HEK293 (cell line): ENCODE data around the gene NOTCH3.

Experiments
- CTCF ChIP-seq: fragments of 450-650 bp; formaldehyde crosslinking; IDR thresholded peaks from 2 replicates; pipeline ENCODE4 v1.5.1; 2016; ENCODE audit warnings: missing biosample characterization, missing genetic modification characterization
- KLF1 ChIP-seq: fragments of 450-650 bp; formaldehyde crosslinking; IDR thresholded peaks from 2 replicates; pipeline ENCODE4 v1.5.1; 2016; ENCODE audit warnings: missing biosample characterization, missing genetic modification characterization
- YY2 ChIP-seq: fragments of 450-650 bp; formaldehyde crosslinking; IDR thresholded peaks from 2 replicates; pipeline ENCODE4 v1.5.1; 2016; ENCODE audit warnings: missing biosample characterization, missing genetic modification characterization
- ZBTB11 ChIP-seq: fragments of 450-650 bp; formaldehyde crosslinking; conservative IDR thresholded peaks from 2 replicates; pipeline ENCODE4 v1.5.1; 2016; ENCODE audit warnings: low read depth, missing biosample characterization, missing genetic modification characterization
- ZBTB48 ChIP-seq: fragments of 450-650 bp; formaldehyde crosslinking; IDR thresholded peaks from 2 replicates; pipeline ENCODE4 v1.5.1; 2016; ENCODE audit warnings: missing biosample characterization, missing genetic modification characterization
- ZNF175 ChIP-seq: fragments of 450-650 bp; formaldehyde crosslinking; IDR thresholded peaks from 2 replicates; pipeline ENCODE4 v1.5.1; 2016; ENCODE audit warnings: missing biosample characterization, missing genetic modification characterization
- ZNF501 ChIP-seq: fragments of 450-650 bp; formaldehyde crosslinking; IDR thresholded peaks from 2 replicates; pipeline ENCODE4 v1.5.1; 2016; ENCODE audit warnings: missing biosample characterization, missing genetic modification characterization
- ZNF510 ChIP-seq: fragments of 450-650 bp; formaldehyde crosslinking; IDR thresholded peaks from 2 replicates; pipeline ENCODE4 v1.5.1; 2018; ENCODE audit warnings: mild to moderate bottlenecking, missing genetic modification characterization, missing biosample characterization; ENCODE audit not compliant: insufficient replicate concordance
- ZNF561 ChIP-seq: fragments of 450-650 bp; IDR thresholded peaks from 2 replicates; pipeline ENCODE4 v1.5.1; 2018; ENCODE audit warnings: missing biosample characterization, missing genetic modification characterization, borderline replicate concordance
- ZNF639 ChIP-seq: fragments of 450-650 bp; formaldehyde crosslinking; IDR thresholded peaks from 2 replicates; pipeline ENCODE4 v1.5.1; 2016; ENCODE audit warnings: missing biosample characterization, missing genetic modification characterization
- ZNF660 ChIP-seq: fragments of 450-650 bp; IDR thresholded peaks from 2 replicates; pipeline ENCODE4 v1.5.1; 2018; ENCODE audit warnings: missing biosample characterization, mild to moderate bottlenecking, missing genetic modification characterization
- ZNF791 ChIP-seq: fragments of 450-650 bp; formaldehyde crosslinking; IDR thresholded peaks from 2 replicates; pipeline ENCODE4 v1.5.1; 2016; ENCODE audit warnings: missing biosample characterization, missing genetic modification characterization
- TF ChIP-seq, protein P1 (sequence below): fragments of 450-650 bp; formaldehyde crosslinking; IDR thresholded peaks from 2 replicates; pipeline ENCODE4 v1.5.1; 2016; ENCODE audit warnings: missing biosample characterization, missing genetic modification characterization

DNA sequence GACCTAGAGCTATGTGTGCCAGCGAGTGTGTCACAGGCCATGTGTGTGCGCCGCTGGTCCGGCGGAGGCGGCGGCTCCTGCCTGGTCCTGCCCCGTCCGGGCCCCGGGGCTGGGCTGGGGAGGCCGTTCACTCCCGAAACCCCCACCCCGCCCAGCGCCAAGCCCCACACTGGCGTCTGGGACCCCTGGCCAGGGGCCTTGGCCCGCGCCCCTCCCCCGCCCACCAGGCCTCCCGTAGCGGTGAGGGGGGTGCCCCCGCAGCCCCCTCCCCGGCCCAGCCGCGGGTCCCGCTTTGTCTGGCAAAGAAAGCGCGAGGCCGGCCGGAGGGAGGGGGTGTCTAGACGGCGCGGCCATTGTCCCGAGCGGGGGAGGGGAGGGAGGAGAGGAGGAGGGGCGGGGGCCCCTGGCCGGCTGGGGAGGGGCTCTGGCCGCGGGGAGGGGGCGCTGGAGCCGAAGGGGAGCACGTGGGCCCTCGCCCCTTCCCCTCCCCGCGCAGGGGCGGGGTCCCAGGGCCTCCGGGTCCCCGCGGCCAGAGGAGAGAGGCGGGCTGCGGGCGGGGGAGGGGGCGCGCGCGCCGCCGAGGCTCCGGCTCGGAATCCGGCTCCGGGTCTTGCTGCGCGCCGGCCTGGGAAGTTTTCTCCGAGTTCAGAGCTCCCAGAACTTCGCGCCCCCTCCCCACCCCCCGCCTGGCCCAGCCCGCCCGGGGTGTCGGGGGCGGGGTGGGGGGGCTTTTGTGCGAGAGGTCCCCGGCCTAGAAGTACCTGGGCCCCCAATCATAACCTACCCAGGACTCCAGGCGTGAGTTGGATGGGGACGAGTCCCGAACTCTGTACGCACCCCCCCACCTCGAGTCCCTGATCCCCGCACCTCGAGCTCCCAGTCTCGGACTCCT, 888 bp downstream of the NOTCH3 start:
- TF ChIP-seq CTCF (tag by site-specific recombination), result no peak
- no peak for TF ChIP-seq ZBTB11
- TF ChIP-seq ZNF639 (tag by site-specific recombination), result no peak
- no peak for TF ChIP-seq ZNF791 (tag by site-specific recombination)
- no peak for TF ChIP-seq ZNF561 (tag by site-specific recombination)
- TF ChIP-seq ZBTB48, result no peak
- no peak for TF ChIP-seq ZNF660 (tag by site-specific recombination)
- TF ChIP-seq, protein P1, sequence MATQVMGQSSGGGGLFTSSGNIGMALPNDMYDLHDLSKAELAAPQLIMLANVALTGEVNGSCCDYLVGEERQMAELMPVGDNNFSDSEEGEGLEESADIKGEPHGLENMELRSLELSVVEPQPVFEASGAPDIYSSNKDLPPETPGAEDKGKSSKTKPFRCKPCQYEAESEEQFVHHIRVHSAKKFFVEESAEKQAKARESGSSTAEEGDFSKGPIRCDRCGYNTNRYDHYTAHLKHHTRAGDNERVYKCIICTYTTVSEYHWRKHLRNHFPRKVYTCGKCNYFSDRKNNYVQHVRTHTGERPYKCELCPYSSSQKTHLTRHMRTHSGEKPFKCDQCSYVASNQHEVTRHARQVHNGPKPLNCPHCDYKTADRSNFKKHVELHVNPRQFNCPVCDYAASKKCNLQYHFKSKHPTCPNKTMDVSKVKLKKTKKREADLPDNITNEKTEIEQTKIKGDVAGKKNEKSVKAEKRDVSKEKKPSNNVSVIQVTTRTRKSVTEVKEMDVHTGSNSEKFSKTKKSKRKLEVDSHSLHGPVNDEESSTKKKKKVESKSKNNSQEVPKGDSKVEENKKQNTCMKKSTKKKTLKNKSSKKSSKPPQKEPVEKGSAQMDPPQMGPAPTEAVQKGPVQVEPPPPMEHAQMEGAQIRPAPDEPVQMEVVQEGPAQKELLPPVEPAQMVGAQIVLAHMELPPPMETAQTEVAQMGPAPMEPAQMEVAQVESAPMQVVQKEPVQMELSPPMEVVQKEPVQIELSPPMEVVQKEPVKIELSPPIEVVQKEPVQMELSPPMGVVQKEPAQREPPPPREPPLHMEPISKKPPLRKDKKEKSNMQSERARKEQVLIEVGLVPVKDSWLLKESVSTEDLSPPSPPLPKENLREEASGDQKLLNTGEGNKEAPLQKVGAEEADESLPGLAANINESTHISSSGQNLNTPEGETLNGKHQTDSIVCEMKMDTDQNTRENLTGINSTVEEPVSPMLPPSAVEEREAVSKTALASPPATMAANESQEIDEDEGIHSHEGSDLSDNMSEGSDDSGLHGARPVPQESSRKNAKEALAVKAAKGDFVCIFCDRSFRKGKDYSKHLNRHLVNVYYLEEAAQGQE, result no peak
- no peak for TF ChIP-seq KLF1 (tag by site-specific recombination)
- TF ChIP-seq YY2 (tag by site-specific recombination), result no peak
- no peak for TF ChIP-seq ZNF510 (tag by site-specific recombination)
- no peak for TF ChIP-seq ZNF501
- no peak for TF ChIP-seq ZNF175 (tag by site-specific recombination)
